Loucy (cell line): ENCODE results near the gene ASB11.

Experiments
- H2AFZ ChIP-seq: fragments of 200-600 bp; sonication (generic); 2 replicates; pipeline ENCODE4 v1.6.0; 2016; ENCODE audit warnings: antibody characterized with exemption, mild to moderate bottlenecking, low read length, moderate library complexity
- H3F3A ChIP-seq: fragments of 200-600 bp; 2 replicates; pipeline ENCODE4 v1.6.0; 2016; ENCODE audit warnings: antibody characterized with exemption, low read depth, mild to moderate bottlenecking
- H3K27me3 ChIP-seq: fragments of 200-600 bp; sonication (generic); 2 replicates; pipeline ENCODE4 v1.6.1; 2014; ENCODE audit warnings: low read length, mild to moderate bottlenecking; ENCODE audit not compliant: insufficient read depth, poor library complexity, severe bottlenecking
- H3K36me3 ChIP-seq: fragments of 200-600 bp; sonication (generic); 2 replicates; pipeline ENCODE4 v1.6.1; 2016; ENCODE audit warnings: low read length; ENCODE audit not compliant: insufficient read depth
- H3K4me1 ChIP-seq: fragments of 200-600 bp; sonication (generic); 2 replicates; pipeline ENCODE4 v1.5.1; 2014; ENCODE audit warnings: low read length, mild to moderate bottlenecking; ENCODE audit not compliant: insufficient read depth, poor library complexity, severe bottlenecking
- H3K4me2 ChIP-seq: fragments of 200-600 bp; sonication (generic); 2 replicates; pipeline ENCODE4 v1.6.0; 2014; ENCODE audit warnings: antibody characterized with exemption, low read length, low read depth, mild to moderate bottlenecking; ENCODE audit not compliant: poor library complexity, severe bottlenecking
- H3K4me3 ChIP-seq: fragments of 200-600 bp; sonication (generic); 2 replicates; pipeline ENCODE4 v1.5.1; 2014; ENCODE audit warnings: low read length, mild to moderate bottlenecking, mixed read lengths; ENCODE audit not compliant: poor library complexity, severe bottlenecking
- H3K79me2 ChIP-seq: fragments of 200-600 bp; sonication (generic); 2 replicates; pipeline ENCODE4 v1.6.1; 2014; ENCODE audit warnings: low read length; ENCODE audit not compliant: insufficient read depth
- H3K9ac ChIP-seq: fragments of 200-600 bp; sonication (generic); 2 replicates; pipeline ENCODE4 v1.6.0; 2014; ENCODE audit warnings: mild to moderate bottlenecking, low read depth, low read length, moderate library complexity; ENCODE audit not compliant: poor library complexity, severe bottlenecking
- H3K9me2 ChIP-seq: fragments of 200-600 bp; sonication (generic); replicated peaks from 2 replicates; pipeline ENCODE4 v1.6.1; 2016; ENCODE audit warnings: low read depth, low read length, mixed read lengths
- H3K9me3 ChIP-seq: fragments of 200-600 bp; sonication (generic); 2 replicates; pipeline ENCODE4 v1.6.1; 2014; ENCODE audit warnings: mild to moderate bottlenecking, antibody characterized with exemption, low read length, low read depth; ENCODE audit not compliant: insufficient read depth
- H4K20me1 ChIP-seq: fragments of 200-600 bp; sonication (generic); 2 replicates; pipeline ENCODE4 v1.6.0; 2014; ENCODE audit warnings: antibody characterized with exemption, low read length, mild to moderate bottlenecking; ENCODE audit not compliant: insufficient read depth, poor library complexity, severe bottlenecking
- CTCF ChIP-seq: fragments of 200-600 bp; sonication (generic); conservative IDR thresholded peaks from 2 replicates; pipeline ENCODE4 v1.5.1; 2014; ENCODE audit warnings: mild to moderate bottlenecking, antibody characterized with exemption, low read length
- EZH2phosphoT487 ChIP-seq: fragments of 200-600 bp; IDR thresholded peaks from 2 replicates; pipeline ENCODE4 v1.6.1; 2018; ENCODE audit warnings: antibody characterized with exemption, mild to moderate bottlenecking, moderate library complexity, borderline replicate concordance

ASB11 gene

GRCh38 chrX:15322472-15322871 lies 7.0 kb upstream of the ASB11 start:
- Histone ChIP-seq H3K4me1 (no peaks in the 10 kb centered on the region), H3K9me3 (no peaks in the 10 kb centered on the region), H3K36me3 (peaks cover 17% of the 10 kb centered on the region; the same call in 1 of the 2 replicates), H3K4me2 (no peak overlapping the region), H3K79me2 (no peaks in the 10 kb centered on the region), H4K20me1 (no peaks in the 10 kb centered on the region), H3K27me3 (no peaks in the 10 kb centered on the region), H3F3A (no peaks in the 10 kb centered on the region), H3K9ac (no peak overlapping the region), H3K9me2 (no peaks in the 10 kb centered on the region), H3K4me3 (no peak overlapping the region), H2AFZ (no peak overlapping the region)
- no peak for TF ChIP-seq EZH2phosphoT487
- no peak for TF ChIP-seq CTCF

GRCh38 chrX:15322072-15322471 lies 6.6 kb upstream of the ASB11 start:
- Histone ChIP-seq H3K9ac (no peak overlapping the region), H3K79me2 (no peaks in the 10 kb centered on the region), H3K4me2 (no peak overlapping the region), H4K20me1 (no peaks in the 10 kb centered on the region), H3K9me2 (no peaks in the 10 kb centered on the region), H2AFZ (no peak overlapping the region), H3K9me3 (no peaks in the 10 kb centered on the region), H3K27me3 (no peaks in the 10 kb centered on the region), H3K4me3 (no peak overlapping the region), H3K36me3 (peaks cover 17% of the 10 kb centered on the region; the same call in 1 of the 2 replicates), H3K4me1 (no peaks in the 10 kb centered on the region), H3F3A (no peaks in the 10 kb centered on the region)
- TF ChIP-seq EZH2phosphoT487 (no peak), CTCF (no peak)

- H3K4me2 ChIP-seq: no peak overlapping the region
- no peaks in the 10 kb centered on the region for H3F3A ChIP-seq
- no peaks in the 10 kb centered on the region for H3K4me1 ChIP-seq
Measured at GRCh38 chrX:15321447-15321846, 6.0 kb upstream of the ASB11 start.

More at GRCh38 chrX:15321447-15321846, 6.0 kb upstream of the ASB11 start:
- TF ChIP-seq CTCF (no peak), EZH2phosphoT487 (no peak)
- Histone ChIP-seq H3K9me3 (no peaks in the 10 kb centered on the region), H3K4me3 (no peak overlapping the region), H3K79me2 (no peaks in the 10 kb centered on the region), H3K9me2 (no peaks in the 10 kb centered on the region), H4K20me1 (no peaks in the 10 kb centered on the region), H2AFZ (no peak overlapping the region), H3K36me3 (peaks cover 17% of the 10 kb centered on the region; the same call in 1 of the 2 replicates), H3K27me3 (no peaks in the 10 kb centered on the region), H3K9ac (no peak overlapping the region)
